WTC11 (cell line): ENCODE data around the gene HINFP. TPM values are rescaled to one million over a fixed set of nuclear protein-coding genes. Genes with fewer than 3 reads are reported as not detected.
A peak's percentile ranks its signal among the peaks of the same experiment; 100 is the strongest.

ENCODE experiments used
- ATAC-seq: fragments of 200-7000 bp; cut with Tn5 transposase; 2 replicates; pipeline ENCODE4 v1.10.0; 2021; ENCODE audit warnings: mild to moderate bottlenecking, moderate library complexity
- CTCF ChIA-PET: fragments of 300-600 bp; sonication (Branson Sonifier 250); formaldehyde crosslinking; loops from one replicate; lab custom pipeline; 2021; ENCODE audit warnings: antibody characterized with exemption; lab: Charles Lee
- POLR2A ChIA-PET: fragments of 350-600 bp; sonication (Branson Sonifier 250); formaldehyde crosslinking; loops from one replicate; lab custom pipeline; 2021; ENCODE audit warnings: antibody characterized with exemption; lab: Charles Lee
- DNase-seq: peaks from one replicate; pipeline ENCODE4 v3.0.0; 2021; ENCODE audit warnings: low spot score
- H3K27ac Mint-ChIP-seq: 2 replicates; pipeline ENCODE4 v1.8.0; 2021; ENCODE audit warnings: mixed read lengths
- H3K27me3 Mint-ChIP-seq: 2 replicates; pipeline ENCODE4 v1.8.0; 2021; ENCODE audit warnings: low read depth, mild to moderate bottlenecking, moderate library complexity, mixed read lengths
- H3K36me3 Mint-ChIP-seq: 2 replicates; pipeline ENCODE4 v1.8.0; 2021; ENCODE audit warnings: mixed read lengths
- H3K4me1 Mint-ChIP-seq: 2 replicates; pipeline ENCODE4 v1.8.0; 2022; ENCODE audit warnings: mixed read lengths
- H3K4me3 Mint-ChIP-seq: 2 replicates; pipeline ENCODE4 v1.8.0; 2021; ENCODE audit warnings: mild to moderate bottlenecking, moderate library complexity, mixed read lengths
- H3K9me3 Mint-ChIP-seq: 2 replicates; pipeline ENCODE4 v1.8.0; 2021; ENCODE audit warnings: mixed read lengths
- ETV6 ChIP-seq: sonication (generic); formaldehyde crosslinking; IDR thresholded peaks from 2 replicates; pipeline ENCODE4 v1.8.1; 2022; ENCODE audit warnings: mild to moderate bottlenecking, missing genetic modification reagents
- GABPB1 ChIP-seq: sonication (generic); formaldehyde crosslinking; IDR thresholded peaks from 2 replicates; pipeline ENCODE4 v1.8.1; 2023; ENCODE audit warnings: mild to moderate bottlenecking, missing genetic modification reagents
- HMGA2 ChIP-seq: fragments of 250-450 bp; sonication (Bioruptor Pico); IDR thresholded peaks from 2 replicates; pipeline ENCODE4 v1.4.0; 2021; ENCODE audit warnings: mild to moderate bottlenecking, moderate library complexity
- JAZF1 ChIP-seq: fragments of 250-450 bp; sonication (Bioruptor Pico); IDR thresholded peaks from 2 replicates; pipeline ENCODE4 v1.9.0; 2021; ENCODE audit warnings: moderate library complexity, mild to moderate bottlenecking, inconsistent platforms
- JUN ChIP-seq: sonication (generic); formaldehyde crosslinking; IDR thresholded peaks from 2 replicates; pipeline ENCODE4 v1.8.0; 2023; ENCODE audit warnings: mild to moderate bottlenecking, missing genetic modification reagents
- SMAD4 ChIP-seq: sonication (generic); formaldehyde crosslinking; IDR thresholded peaks from 2 replicates; pipeline ENCODE4 v1.8.0; 2022; ENCODE audit warnings: mild to moderate bottlenecking, missing genetic modification reagents
- TP53 ChIP-seq: sonication (generic); formaldehyde crosslinking; IDR thresholded peaks from 2 replicates; pipeline ENCODE4 v1.8.1; 2023; ENCODE audit warnings: mild to moderate bottlenecking, missing genetic modification reagents
- ZNF121 ChIP-seq: sonication (generic); formaldehyde crosslinking; IDR thresholded peaks from 2 replicates; pipeline ENCODE4 v1.8.0; 2023; ENCODE audit warnings: missing genetic modification reagents
- total RNA-seq: library from RNA; stranded (reverse); gene quantifications from 3 replicates; pipeline ENCODE4 v1.2.3, GENCODE V29; 2021
- TF ChIP-seq, protein P1 (sequence below): fragments of 250-450 bp; sonication (Bioruptor Pico); IDR thresholded peaks from 2 replicates; pipeline ENCODE4 v1.9.0; 2021; ENCODE audit warnings: mild to moderate bottlenecking
- TF ChIP-seq, protein P2 (sequence below): sonication (generic); formaldehyde crosslinking; IDR thresholded peaks from 2 replicates; pipeline ENCODE4 v1.8.1; 2023; ENCODE audit warnings: mild to moderate bottlenecking, moderate library complexity, missing genetic modification reagents
- TF ChIP-seq, protein P3 (sequence below): sonication (generic); formaldehyde crosslinking; IDR thresholded peaks from 2 replicates; pipeline ENCODE4 v1.8.0; 2023; ENCODE audit warnings: missing genetic modification reagents
- TF ChIP-seq, protein P4 (sequence below): sonication (generic); formaldehyde crosslinking; IDR thresholded peaks from 2 replicates; pipeline ENCODE4 v1.8.1; 2023; ENCODE audit warnings: mild to moderate bottlenecking, missing genetic modification reagents, borderline replicate concordance
- TF ChIP-seq, protein P5 (sequence below): fragments of 250-450 bp; sonication (Bioruptor Pico); IDR thresholded peaks from 2 replicates; pipeline ENCODE4 v1.9.0; 2021; ENCODE audit warnings: mild to moderate bottlenecking
- TF ChIP-seq, protein P6 (sequence below): sonication (generic); formaldehyde crosslinking; IDR thresholded peaks from 2 replicates; pipeline ENCODE4 v1.8.1; 2022; ENCODE audit warnings: missing genetic modification reagents, borderline replicate concordance
- TF ChIP-seq, protein P7 (sequence below): sonication (generic); formaldehyde crosslinking; IDR thresholded peaks from 2 replicates; pipeline ENCODE4 v1.8.0; 2022; ENCODE audit warnings: mild to moderate bottlenecking, missing genetic modification reagents
- TF ChIP-seq, protein P8 (sequence below): sonication (generic); formaldehyde crosslinking; IDR thresholded peaks from 2 replicates; pipeline ENCODE4 v1.8.0; 2022; ENCODE audit warnings: mild to moderate bottlenecking, missing genetic modification reagents
- TF ChIP-seq, protein P9 (sequence below): sonication (generic); formaldehyde crosslinking; IDR thresholded peaks from 2 replicates; pipeline ENCODE4 v1.8.1; 2022; ENCODE audit warnings: low read depth, mild to moderate bottlenecking, moderate library complexity, missing genetic modification reagents, borderline replicate concordance
- TF ChIP-seq, protein P10 (sequence below): fragments of 250-450 bp; sonication (Bioruptor Pico); IDR thresholded peaks from 2 replicates; pipeline ENCODE4 v1.8.0; 2021; ENCODE audit warnings: mild to moderate bottlenecking

Gene HINFP
- total RNA-seq, 1 experiment from 2014 or later, result 35.4 TPM

DNA sequence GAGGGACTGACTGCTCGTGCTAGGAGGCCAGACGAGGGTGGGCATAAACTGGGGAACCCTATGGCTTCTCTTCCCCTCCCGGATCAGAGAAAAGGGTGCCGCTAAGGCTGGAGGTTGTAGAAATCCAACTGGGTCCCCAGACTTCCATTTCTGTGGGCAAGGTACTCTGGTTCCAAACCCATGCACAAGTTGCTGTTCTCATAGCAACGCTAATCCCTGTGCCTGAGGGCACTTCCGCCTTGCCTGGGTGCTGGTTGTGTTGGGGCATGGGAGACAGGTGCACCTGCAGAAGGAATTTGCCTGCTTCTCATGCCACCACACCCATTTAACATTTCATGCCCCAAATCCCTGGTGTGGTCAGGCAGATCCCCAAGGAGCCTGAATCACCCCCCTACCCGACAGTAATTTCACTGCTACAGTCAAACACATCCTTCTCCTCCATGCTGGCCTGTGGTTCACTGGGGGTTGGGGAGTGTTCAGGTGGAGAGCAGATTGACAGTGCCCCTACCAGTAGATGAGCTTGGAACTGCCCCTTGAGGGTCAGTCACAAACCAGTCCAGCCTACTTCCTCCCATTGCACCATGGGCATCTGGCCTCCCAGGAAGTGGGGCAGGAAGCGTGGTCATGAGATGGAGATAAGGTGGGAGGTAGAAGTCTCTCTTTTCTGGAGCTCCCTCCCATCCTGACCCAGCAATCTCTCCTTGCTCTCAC is 13.1 kb upstream of the HINFP start:
- no peaks in the 10 kb centered on the region for H3K9me3 Mint-ChIP-seq
- no peak overlapping the region for H3K27ac Mint-ChIP-seq
- CTCF ChIA-PET, result interaction anchor here (0.9 to 2.9 kb wide), 5 partner anchors 36 to 248 kb away, joined by 3 to 14 read pairs (median 3); partner anchors contain the start of gene CBL
- H3K36me3 Mint-ChIP-seq, result no peaks in the 10 kb centered on the region
- H3K27me3 Mint-ChIP-seq, result peaks cover 18% of the 10 kb centered on the region
- peaks cover 36% of the 10 kb centered on the region for H3K4me1 Mint-ChIP-seq
- POLR2A ChIA-PET, result interaction anchor here (2.6 kb wide), 1 partner anchor 23 kb away, joined by 7 read pairs; the partner anchor contains the start of gene HMBS
- H3K4me3 Mint-ChIP-seq, result peak overlapping the region; percentile 74
- ATAC-seq (peak; percentile 11), DNase-seq (peak; percentile 38)
- TF ChIP-seq, protein P1, sequence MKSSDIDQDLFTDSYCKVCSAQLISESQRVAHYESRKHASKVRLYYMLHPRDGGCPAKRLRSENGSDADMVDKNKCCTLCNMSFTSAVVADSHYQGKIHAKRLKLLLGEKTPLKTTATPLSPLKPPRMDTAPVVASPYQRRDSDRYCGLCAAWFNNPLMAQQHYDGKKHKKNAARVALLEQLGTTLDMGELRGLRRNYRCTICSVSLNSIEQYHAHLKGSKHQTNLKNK (CRISPR knock-in tag), result no peak
- TF ChIP-seq, protein P2, sequence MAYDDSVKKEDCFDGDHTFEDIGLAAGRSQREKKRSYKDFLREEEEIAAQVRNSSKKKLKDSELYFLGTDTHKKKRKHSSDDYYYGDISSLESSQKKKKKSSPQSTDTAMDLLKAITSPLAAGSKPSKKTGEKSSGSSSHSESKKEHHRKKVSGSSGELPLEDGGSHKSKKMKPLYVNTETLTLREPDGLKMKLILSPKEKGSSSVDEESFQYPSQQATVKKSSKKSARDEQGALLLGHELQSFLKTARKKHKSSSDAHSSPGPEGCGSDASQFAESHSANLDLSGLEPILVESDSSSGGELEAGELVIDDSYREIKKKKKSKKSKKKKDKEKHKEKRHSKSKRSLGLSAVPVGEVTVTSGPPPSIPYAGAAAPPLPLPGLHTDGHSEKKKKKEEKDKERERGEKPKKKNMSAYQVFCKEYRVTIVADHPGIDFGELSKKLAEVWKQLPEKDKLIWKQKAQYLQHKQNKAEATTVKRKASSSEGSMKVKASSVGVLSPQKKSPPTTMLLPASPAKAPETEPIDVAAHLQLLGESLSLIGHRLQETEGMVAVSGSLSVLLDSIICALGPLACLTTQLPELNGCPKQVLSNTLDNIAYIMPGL (CRISPR knock-in tag), result no peak
- TF ChIP-seq, protein P3, sequence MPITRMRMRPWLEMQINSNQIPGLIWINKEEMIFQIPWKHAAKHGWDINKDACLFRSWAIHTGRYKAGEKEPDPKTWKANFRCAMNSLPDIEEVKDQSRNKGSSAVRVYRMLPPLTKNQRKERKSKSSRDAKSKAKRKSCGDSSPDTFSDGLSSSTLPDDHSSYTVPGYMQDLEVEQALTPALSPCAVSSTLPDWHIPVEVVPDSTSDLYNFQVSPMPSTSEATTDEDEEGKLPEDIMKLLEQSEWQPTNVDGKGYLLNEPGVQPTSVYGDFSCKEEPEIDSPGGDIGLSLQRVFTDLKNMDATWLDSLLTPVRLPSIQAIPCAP, result no peak
- TF ChIP-seq GABPB1, result no peak
- TF ChIP-seq, protein P4, sequence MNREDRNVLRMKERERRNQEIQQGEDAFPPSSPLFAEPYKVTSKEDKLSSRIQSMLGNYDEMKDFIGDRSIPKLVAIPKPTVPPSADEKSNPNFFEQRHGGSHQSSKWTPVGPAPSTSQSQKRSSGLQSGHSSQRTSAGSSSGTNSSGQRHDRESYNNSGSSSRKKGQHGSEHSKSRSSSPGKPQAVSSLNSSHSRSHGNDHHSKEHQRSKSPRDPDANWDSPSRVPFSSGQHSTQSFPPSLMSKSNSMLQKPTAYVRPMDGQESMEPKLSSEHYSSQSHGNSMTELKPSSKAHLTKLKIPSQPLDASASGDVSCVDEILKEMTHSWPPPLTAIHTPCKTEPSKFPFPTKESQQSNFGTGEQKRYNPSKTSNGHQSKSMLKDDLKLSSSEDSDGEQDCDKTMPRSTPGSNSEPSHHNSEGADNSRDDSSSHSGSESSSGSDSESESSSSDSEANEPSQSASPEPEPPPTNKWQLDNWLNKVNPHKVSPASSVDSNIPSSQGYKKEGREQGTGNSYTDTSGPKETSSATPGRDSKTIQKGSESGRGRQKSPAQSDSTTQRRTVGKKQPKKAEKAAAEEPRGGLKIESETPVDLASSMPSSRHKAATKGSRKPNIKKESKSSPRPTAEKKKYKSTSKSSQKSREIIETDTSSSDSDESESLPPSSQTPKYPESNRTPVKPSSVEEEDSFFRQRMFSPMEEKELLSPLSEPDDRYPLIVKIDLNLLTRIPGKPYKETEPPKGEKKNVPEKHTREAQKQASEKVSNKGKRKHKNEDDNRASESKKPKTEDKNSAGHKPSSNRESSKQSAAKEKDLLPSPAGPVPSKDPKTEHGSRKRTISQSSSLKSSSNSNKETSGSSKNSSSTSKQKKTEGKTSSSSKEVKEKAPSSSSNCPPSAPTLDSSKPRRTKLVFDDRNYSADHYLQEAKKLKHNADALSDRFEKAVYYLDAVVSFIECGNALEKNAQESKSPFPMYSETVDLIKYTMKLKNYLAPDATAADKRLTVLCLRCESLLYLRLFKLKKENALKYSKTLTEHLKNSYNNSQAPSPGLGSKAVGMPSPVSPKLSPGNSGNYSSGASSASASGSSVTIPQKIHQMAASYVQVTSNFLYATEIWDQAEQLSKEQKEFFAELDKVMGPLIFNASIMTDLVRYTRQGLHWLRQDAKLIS (CRISPR knock-in tag), result no peak
- TF ChIP-seq, protein P5, sequence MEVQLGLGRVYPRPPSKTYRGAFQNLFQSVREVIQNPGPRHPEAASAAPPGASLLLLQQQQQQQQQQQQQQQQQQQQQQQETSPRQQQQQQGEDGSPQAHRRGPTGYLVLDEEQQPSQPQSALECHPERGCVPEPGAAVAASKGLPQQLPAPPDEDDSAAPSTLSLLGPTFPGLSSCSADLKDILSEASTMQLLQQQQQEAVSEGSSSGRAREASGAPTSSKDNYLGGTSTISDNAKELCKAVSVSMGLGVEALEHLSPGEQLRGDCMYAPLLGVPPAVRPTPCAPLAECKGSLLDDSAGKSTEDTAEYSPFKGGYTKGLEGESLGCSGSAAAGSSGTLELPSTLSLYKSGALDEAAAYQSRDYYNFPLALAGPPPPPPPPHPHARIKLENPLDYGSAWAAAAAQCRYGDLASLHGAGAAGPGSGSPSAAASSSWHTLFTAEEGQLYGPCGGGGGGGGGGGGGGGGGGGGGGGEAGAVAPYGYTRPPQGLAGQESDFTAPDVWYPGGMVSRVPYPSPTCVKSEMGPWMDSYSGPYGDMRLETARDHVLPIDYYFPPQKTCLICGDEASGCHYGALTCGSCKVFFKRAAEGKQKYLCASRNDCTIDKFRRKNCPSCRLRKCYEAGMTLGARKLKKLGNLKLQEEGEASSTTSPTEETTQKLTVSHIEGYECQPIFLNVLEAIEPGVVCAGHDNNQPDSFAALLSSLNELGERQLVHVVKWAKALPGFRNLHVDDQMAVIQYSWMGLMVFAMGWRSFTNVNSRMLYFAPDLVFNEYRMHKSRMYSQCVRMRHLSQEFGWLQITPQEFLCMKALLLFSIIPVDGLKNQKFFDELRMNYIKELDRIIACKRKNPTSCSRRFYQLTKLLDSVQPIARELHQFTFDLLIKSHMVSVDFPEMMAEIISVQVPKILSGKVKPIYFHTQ (CRISPR knock-in tag), result no peak
- TF ChIP-seq, protein P6, sequence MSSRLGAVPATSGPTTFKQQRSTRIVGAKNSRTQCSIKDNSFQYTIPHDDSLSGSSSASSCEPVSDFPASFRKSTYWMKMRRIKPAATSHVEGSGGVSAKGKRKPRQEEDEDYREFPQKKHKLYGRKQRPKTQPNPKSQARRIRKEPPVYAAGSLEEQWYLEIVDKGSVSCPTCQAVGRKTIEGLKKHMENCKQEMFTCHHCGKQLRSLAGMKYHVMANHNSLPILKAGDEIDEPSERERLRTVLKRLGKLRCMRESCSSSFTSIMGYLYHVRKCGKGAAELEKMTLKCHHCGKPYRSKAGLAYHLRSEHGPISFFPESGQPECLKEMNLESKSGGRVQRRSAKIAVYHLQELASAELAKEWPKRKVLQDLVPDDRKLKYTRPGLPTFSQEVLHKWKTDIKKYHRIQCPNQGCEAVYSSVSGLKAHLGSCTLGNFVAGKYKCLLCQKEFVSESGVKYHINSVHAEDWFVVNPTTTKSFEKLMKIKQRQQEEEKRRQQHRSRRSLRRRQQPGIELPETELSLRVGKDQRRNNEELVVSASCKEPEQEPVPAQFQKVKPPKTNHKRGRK, result no peak
- TF ChIP-seq ETV6 (CRISPR knock-in tag), result no peak
- TF ChIP-seq, protein P7, sequence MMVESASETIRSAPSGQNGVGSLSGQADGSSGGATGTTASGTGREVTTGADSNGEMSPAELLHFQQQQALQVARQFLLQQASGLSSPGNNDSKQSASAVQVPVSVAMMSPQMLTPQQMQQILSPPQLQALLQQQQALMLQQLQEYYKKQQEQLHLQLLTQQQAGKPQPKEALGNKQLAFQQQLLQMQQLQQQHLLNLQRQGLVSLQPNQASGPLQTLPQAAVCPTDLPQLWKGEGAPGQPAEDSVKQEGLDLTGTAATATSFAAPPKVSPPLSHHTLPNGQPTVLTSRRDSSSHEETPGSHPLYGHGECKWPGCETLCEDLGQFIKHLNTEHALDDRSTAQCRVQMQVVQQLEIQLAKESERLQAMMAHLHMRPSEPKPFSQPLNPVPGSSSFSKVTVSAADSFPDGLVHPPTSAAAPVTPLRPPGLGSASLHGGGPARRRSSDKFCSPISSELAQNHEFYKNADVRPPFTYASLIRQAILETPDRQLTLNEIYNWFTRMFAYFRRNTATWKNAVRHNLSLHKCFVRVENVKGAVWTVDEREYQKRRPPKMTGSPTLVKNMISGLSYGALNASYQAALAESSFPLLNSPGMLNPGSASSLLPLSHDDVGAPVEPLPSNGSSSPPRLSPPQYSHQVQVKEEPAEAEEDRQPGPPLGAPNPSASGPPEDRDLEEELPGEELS (CRISPR knock-in tag), result no peak
- TF ChIP-seq, protein P8, sequence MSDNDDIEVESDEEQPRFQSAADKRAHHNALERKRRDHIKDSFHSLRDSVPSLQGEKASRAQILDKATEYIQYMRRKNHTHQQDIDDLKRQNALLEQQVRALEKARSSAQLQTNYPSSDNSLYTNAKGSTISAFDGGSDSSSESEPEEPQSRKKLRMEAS (CRISPR knock-in tag), result no peak
- TF ChIP-seq JAZF1 (CRISPR knock-in tag), result no peak
- TF ChIP-seq, protein P9, sequence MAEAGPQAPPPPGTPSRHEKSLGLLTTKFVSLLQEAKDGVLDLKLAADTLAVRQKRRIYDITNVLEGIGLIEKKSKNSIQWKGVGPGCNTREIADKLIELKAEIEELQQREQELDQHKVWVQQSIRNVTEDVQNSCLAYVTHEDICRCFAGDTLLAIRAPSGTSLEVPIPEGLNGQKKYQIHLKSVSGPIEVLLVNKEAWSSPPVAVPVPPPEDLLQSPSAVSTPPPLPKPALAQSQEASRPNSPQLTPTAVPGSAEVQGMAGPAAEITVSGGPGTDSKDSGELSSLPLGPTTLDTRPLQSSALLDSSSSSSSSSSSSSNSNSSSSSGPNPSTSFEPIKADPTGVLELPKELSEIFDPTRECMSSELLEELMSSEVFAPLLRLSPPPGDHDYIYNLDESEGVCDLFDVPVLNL (CRISPR knock-in tag), result no peak
- TF ChIP-seq HMGA2 (CRISPR knock-in tag), result no peak
- TF ChIP-seq JUN (CRISPR knock-in tag), result no peak
- TF ChIP-seq TP53 (CRISPR knock-in tag), result no peak
- TF ChIP-seq SMAD4 (CRISPR knock-in tag), result no peak
- no peak for TF ChIP-seq ZNF121 (CRISPR knock-in tag)
- TF ChIP-seq, protein P10, sequence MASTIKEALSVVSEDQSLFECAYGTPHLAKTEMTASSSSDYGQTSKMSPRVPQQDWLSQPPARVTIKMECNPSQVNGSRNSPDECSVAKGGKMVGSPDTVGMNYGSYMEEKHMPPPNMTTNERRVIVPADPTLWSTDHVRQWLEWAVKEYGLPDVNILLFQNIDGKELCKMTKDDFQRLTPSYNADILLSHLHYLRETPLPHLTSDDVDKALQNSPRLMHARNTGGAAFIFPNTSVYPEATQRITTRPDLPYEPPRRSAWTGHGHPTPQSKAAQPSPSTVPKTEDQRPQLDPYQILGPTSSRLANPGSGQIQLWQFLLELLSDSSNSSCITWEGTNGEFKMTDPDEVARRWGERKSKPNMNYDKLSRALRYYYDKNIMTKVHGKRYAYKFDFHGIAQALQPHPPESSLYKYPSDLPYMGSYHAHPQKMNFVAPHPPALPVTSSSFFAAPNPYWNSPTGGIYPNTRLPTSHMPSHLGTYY, result no peak
